A549 (cell line): ENCODE data around the gene PAEP. TPM values are rescaled to one million over a fixed set of nuclear protein-coding genes. Genes with fewer than 3 reads are reported as not detected.

ENCODE experiments used
- ATAC-seq, 2 experiments: fragments of 200-7000 bp in 1 of 2; fragments of >200 bp in 1 of 2; cut with Nextera tagmentation in 1 of 2; cut with Tn5 transposase in 1 of 2; 3 replicates each; pipeline versions ENCODE4 v1.8.0 to v1.9.1; 2018 to 2020; ENCODE audit warnings: mild to moderate bottlenecking in 1 of 2, moderate library complexity in 1 of 2
- CTCF ChIA-PET: fragments of 300-600 bp; sonication (Branson Sonifier 250); formaldehyde crosslinking; extraction: SDS; loops from one replicate; lab custom pipeline; 2021; ENCODE audit warnings: antibody characterized with exemption, inconsistent platforms; lab: Yijun Ruan, JAX
- POLR2A ChIA-PET: fragments of 350-600 bp; formaldehyde crosslinking; extraction: SDS; loops from one replicate; lab custom pipeline; 2021; ENCODE audit warnings: antibody characterized with exemption, inconsistent platforms; lab: Yijun Ruan, JAX
- DNase-seq, 2 experiments: peaks; one replicate each; pipeline versions ENCODE4 v3.0.0 to v3.0.0-alpha.2; 2011 to 2016; ENCODE audit warnings: low read depth in 1 of 2, low spot score in 1 of 2
- FAIRE-seq: peaks from 2 replicates; lab custom pipeline; 2011; peaks lifted over from hg19 to GRCh38; lab: Jason Lieb, UNC
- H3K27ac ChIP-seq, 2 experiments: fragments of >200 bp; sonication (Bioruptor Twin); formaldehyde crosslinking; 3 replicates each; pipeline ENCODE4 v1.5.1; 2016 to 2017
- H3K4me1 ChIP-seq: fragments of >200 bp; sonication (Bioruptor Twin); formaldehyde crosslinking; 3 replicates; pipeline ENCODE4 v1.6.1; 2016
- H3K4me2 ChIP-seq: fragments of >200 bp; sonication (Bioruptor Twin); formaldehyde crosslinking; 3 replicates; pipeline ENCODE4 v1.6.1; 2016
- H3K4me3 ChIP-seq: fragments of >200 bp; sonication (Bioruptor Twin); formaldehyde crosslinking; 3 replicates; pipeline ENCODE4 v1.5.1; 2016
- H3K9me3 ChIP-seq: fragments of >200 bp; sonication (Bioruptor Twin); formaldehyde crosslinking; 3 replicates; pipeline ENCODE4 v1.6.1; 2016
- ATOH8 ChIP-seq: fragments of 250-450 bp; sonication (Bioruptor Pico); IDR thresholded peaks from 2 replicates; pipeline ENCODE4 v1.5.0; 2020; ENCODE audit warnings: low read depth, mild to moderate bottlenecking, moderate library complexity
- BCL3 ChIP-seq: fragments of >200 bp; sonication (Bioruptor Twin); formaldehyde crosslinking; IDR thresholded peaks from 3 replicates; pipeline ENCODE4 v1.6.1; 2016
- CEBPB ChIP-seq, 2 experiments: fragments of >200 bp in 1 of 2; sonication (Bioruptor Twin) in 1 of 2; formaldehyde crosslinking in 1 of 2; IDR thresholded peaks; 2 replicates each; pipeline ENCODE4 v1.6.1; 2012 to 2016
- E2F6 ChIP-seq: IDR thresholded peaks from 2 replicates; pipeline ENCODE4 v1.6.1; 2012; ENCODE audit warnings: low read depth, borderline replicate concordance
- EHF ChIP-seq: fragments of 250-450 bp; sonication (Bioruptor Pico); IDR thresholded peaks from 2 replicates; pipeline ENCODE4 v1.5.0; 2020; ENCODE audit warnings: mild to moderate bottlenecking
- FOSB ChIP-seq: fragments of 250-450 bp; sonication (Bioruptor Pico); IDR thresholded peaks from 2 replicates; pipeline ENCODE4 v1.5.0; 2020; ENCODE audit warnings: mild to moderate bottlenecking, moderate library complexity
- HES2 ChIP-seq: fragments of >200 bp; sonication (Bioruptor Twin); formaldehyde crosslinking; IDR thresholded peaks from 2 replicates; pipeline ENCODE4 v1.6.1; 2016
- HEYL ChIP-seq: fragments of 250-450 bp; sonication (Bioruptor Pico); IDR thresholded peaks from 2 replicates; pipeline ENCODE4 v1.8.0; 2021; ENCODE audit warnings: mild to moderate bottlenecking, moderate library complexity
- MAZ ChIP-seq: fragments of 150-350 bp; IDR thresholded peaks from 2 replicates; pipeline ENCODE4 v1.6.1; 2014; ENCODE audit warnings: antibody characterized with exemption, low read depth, low read length, borderline replicate concordance
- MYC ChIP-seq: IDR thresholded peaks from 2 replicates; pipeline ENCODE4 v1.6.1; 2012; ENCODE audit warnings: mild to moderate bottlenecking, inconsistent platforms, low read length, improper control_type of control experiment, borderline replicate concordance
- NFE2L2 ChIP-seq: fragments of 150-350 bp; conservative IDR thresholded peaks from 2 replicates; pipeline ENCODE4 v1.6.1; 2014; ENCODE audit warnings: low read length
- NPAS2 ChIP-seq: fragments of 250-450 bp; sonication (Bioruptor Pico); IDR thresholded peaks from 2 replicates; pipeline ENCODE4 v1.8.0; 2022; ENCODE audit warnings: mild to moderate bottlenecking, moderate library complexity, borderline replicate concordance
- NR3C1 ChIP-seq: fragments of >200 bp; sonication (Bioruptor Twin); formaldehyde crosslinking; IDR thresholded peaks from 3 replicates; pipeline ENCODE4 v1.6.1; 2017
- PHF8 ChIP-seq: fragments of 200-600 bp; sonication (generic); IDR thresholded peaks from 2 replicates; pipeline ENCODE4 v1.6.1; 2016; ENCODE audit warnings: low read depth, mild to moderate bottlenecking, antibody characterized with exemption, moderate library complexity, borderline replicate concordance
- POLR2AphosphoS2 ChIP-seq: conservative IDR thresholded peaks from 2 replicates; pipeline ENCODE4 v1.6.1; 2012; ENCODE audit warnings: low read length, improper control_type of control experiment, inconsistent platforms
- RAD21 ChIP-seq, 2 experiments: fragments of >200 bp in 1 of 2; sonication (Bioruptor Twin) in 1 of 2; formaldehyde crosslinking in 1 of 2; IDR thresholded peaks in 1 of 2; conservative IDR thresholded peaks in 1 of 2; 2 replicates in 1 of 2; 3 replicates in 1 of 2; pipeline ENCODE4 v1.6.1; 2012 to 2018; ENCODE audit warnings: inconsistent platforms in 1 of 2
- RCOR1 ChIP-seq: fragments of 150-350 bp; IDR thresholded peaks from 2 replicates; pipeline ENCODE4 v1.6.1; 2014; ENCODE audit warnings: antibody characterized with exemption, low read length, low read depth
- REST ChIP-seq: fragments of 200-600 bp; sonication (generic); IDR thresholded peaks from 2 replicates; pipeline ENCODE4 v1.6.1; 2016; ENCODE audit warnings: antibody characterized with exemption, mild to moderate bottlenecking, moderate library complexity
- RFX5 ChIP-seq: fragments of 450-650 bp; IDR thresholded peaks from 2 replicates; pipeline ENCODE4 v1.7.1; 2014; ENCODE audit warnings: antibody characterized with exemption, mild to moderate bottlenecking, moderate library complexity
- SMC3 ChIP-seq: fragments of >200 bp; sonication (Bioruptor Twin); formaldehyde crosslinking; IDR thresholded peaks from 3 replicates; pipeline ENCODE4 v1.6.1; 2018; ENCODE audit warnings: inconsistent platforms
- TFCP2L1 ChIP-seq: fragments of 250-450 bp; sonication (Bioruptor Pico); IDR thresholded peaks from 2 replicates; pipeline ENCODE4 v1.5.0; 2021; ENCODE audit warnings: mild to moderate bottlenecking
- TP53 ChIP-seq: fragments of 250-450 bp; sonication (Bioruptor Pico); IDR thresholded peaks from 2 replicates; pipeline ENCODE4 v1.5.0; 2021; ENCODE audit warnings: mild to moderate bottlenecking, moderate library complexity
- USF2 ChIP-seq: fragments of 450-650 bp; IDR thresholded peaks from 2 replicates; pipeline ENCODE4 v1.6.1; 2014; ENCODE audit warnings: antibody characterized with exemption
- ZNF302 ChIP-seq: fragments of 250-450 bp; sonication (Bioruptor Pico); IDR thresholded peaks from 2 replicates; pipeline ENCODE4 v1.9.0; 2021; ENCODE audit warnings: inconsistent platforms, mild to moderate bottlenecking, moderate library complexity
- ZSCAN20 ChIP-seq: fragments of 250-450 bp; sonication (Bioruptor Pico); IDR thresholded peaks from 2 replicates; pipeline ENCODE4 v1.8.0; 2022; ENCODE audit warnings: mild to moderate bottlenecking, moderate library complexity
- WGBS: methylation state at CpG from one replicate; pipeline ENCODE4 v1.1.6; 2017; ENCODE audit errors: missing lambda C conversion rate; 5-methylcytosine and 5-hydroxymethylcytosine counted together
- polyA plus RNA-seq, 4 experiments: library from polyadenylated mRNA; depleted of rRNA in 3 of 4; stranded (reverse); fragments of >200 nt; fragmentation: RNase III in 1 of 4; extraction: RNeasy Plus Mini Kit Qiagen cat#74134 plus additional on column Dnase treatment in 1 of 4; gene quantifications; 2 replicates in 3 of 4; 3 replicates in 1 of 4; pipeline ENCODE4 v1.2.3, GENCODE V29; 2011 to 2017

The PAEP gene
- polyA plus RNA-seq, 2 of the 4 experiments (the other 2 are of a cell fraction): not detected

- no peaks in the 10 kb centered on the region for H3K9me3 ChIP-seq
- DNase-seq (no peak), FAIRE-seq (no peak), ATAC-seq (no peak)
- ChIA-PET CTCF (interaction anchor here (0.6 to 1.8 kb wide), 8 partner anchors 10 to 1881 kb away, joined by 3 to 4 read pairs (median 3); no protein-coding TSS in a partner anchor), POLR2A (no interaction called here)
- H3K27ac ChIP-seq: no peak overlapping the region
- TF ChIP-seq MAZ (no peak), ZSCAN20 (CRISPR knock-in tag) (no peak), PHF8 (no peak), RCOR1 (no peak), POLR2AphosphoS2 (no peak), USF2 (no peak), MYC (no peak), NR3C1 (no peak), E2F6 (no peak), RAD21 (conservative IDR thresholded peaks at IDR 0.05 in 1 of 2, IDR thresholded peaks at IDR 0.05 in 1 of 2) (no peak)
- 58% methylated on average over 12 of the region's 18 CpGs for WGBS
- no peak overlapping the region for H3K4me3 ChIP-seq
- no peak overlapping the region for H3K4me2 ChIP-seq
- H3K4me1 ChIP-seq: 0 out of 3 replicates have a peak, but pooled peaks cover 2% of the 10 kb centered on the region
These were observed 9.4 kb upstream of the PAEP start for GRCh38 chr9:135552021-135552697.

GRCh38 chr9:135552698-135553171 is 8.8 kb upstream of the PAEP start:
- WGBS: 80% methylated on average over 6 of the region's 19 CpGs
- H3K27ac ChIP-seq: no peak overlapping the region
- DNase-seq: no peak
- TF ChIP-seq HEYL (CRISPR knock-in tag) (no peak), MAZ (no peak), BCL3 (no peak), ZNF302 (CRISPR knock-in tag) (no peak), TFCP2L1 (CRISPR knock-in tag) (no peak), CEBPB (IDR thresholded peaks at IDR 0.05) (no peak), TP53 (CRISPR knock-in tag) (no peak), EHF (CRISPR knock-in tag) (no peak), HES2 (no peak), POLR2AphosphoS2 (no peak), SMC3 (no peak), NPAS2 (CRISPR knock-in tag) (no peak), RFX5 (no peak), USF2 (no peak), ATOH8 (CRISPR knock-in tag) (no peak), NFE2L2 (no peak), FOSB (no peak), REST (no peak)
- FAIRE-seq: no peak
- H3K9me3 ChIP-seq: no peaks in the 10 kb centered on the region
- ChIA-PET POLR2A (no interaction called here), CTCF (interaction anchor here (0.7 to 1.3 kb wide), 4 partner anchors 17 to 1881 kb away, joined by 3 to 4 read pairs (median 3); no protein-coding TSS in a partner anchor)
- ATAC-seq: no peak
- no peak overlapping the region for H3K4me3 ChIP-seq
- 0 out of 3 replicates have a peak, but pooled peaks cover 2% of the 10 kb centered on the region for H3K4me1 ChIP-seq
- no peak overlapping the region for H3K4me2 ChIP-seq
